Ureter (tissue), 1 donor: ENCODE results near the gene ROR2. TPM values are rescaled to one million over a fixed set of nuclear protein-coding genes. Genes with fewer than 3 reads are reported as not detected.
"Not testable (repeated sequence)": the region's sequence is repeated elsewhere in the genome, so short reads cannot be mapped to it uniquely, and the experiment has no call there.

Experiments
- DNase-seq: peaks from one replicate; pipeline ENCODE4 v3.0.0-alpha.2; 2020; ENCODE audit warnings: low spot score
- total RNA-seq: library from RNA; stranded (reverse); gene quantifications from one replicate; pipeline ENCODE4 v1.2.4, GENCODE V29; 2023
- donor health status: DM: yes; HTN: yes; CAD: no.

The ROR2 gene
- total RNA-seq, 1 donor from 2014 or later: 16.7 TPM

- no peak for DNase-seq
Observed at GRCh38 chr9:91577633-91578061, 372.4 kb downstream of the ROR2 start.

- DNase-seq: no peak
Observed at GRCh38 chr9:91572811-91573210, 377.2 kb downstream of the ROR2 start.

GRCh38 chr9:91572044-91572443, 378.0 kb downstream of the ROR2 start:
- DNase-seq: no peak

DNA sequence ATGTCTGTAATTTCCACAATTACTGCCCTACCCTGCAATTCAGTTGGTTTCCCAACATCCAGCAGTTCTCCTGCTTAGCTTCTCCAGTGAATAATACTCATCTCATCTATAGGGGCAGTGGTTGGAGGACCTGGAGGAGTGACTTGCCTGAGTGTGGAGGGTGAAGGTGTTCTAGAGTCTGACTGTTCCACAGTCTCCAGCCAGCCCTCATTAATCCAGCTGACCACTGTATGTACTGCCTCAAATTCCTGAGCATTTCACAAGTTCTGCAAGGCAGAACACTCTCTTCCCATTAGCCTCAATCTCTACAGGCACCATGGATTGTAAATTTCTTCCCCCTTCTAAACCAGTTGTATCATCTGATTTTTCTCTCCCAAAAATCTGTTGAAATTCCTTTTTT, 379.0 kb downstream of the ROR2 start:
- no peak for DNase-seq

DNA sequence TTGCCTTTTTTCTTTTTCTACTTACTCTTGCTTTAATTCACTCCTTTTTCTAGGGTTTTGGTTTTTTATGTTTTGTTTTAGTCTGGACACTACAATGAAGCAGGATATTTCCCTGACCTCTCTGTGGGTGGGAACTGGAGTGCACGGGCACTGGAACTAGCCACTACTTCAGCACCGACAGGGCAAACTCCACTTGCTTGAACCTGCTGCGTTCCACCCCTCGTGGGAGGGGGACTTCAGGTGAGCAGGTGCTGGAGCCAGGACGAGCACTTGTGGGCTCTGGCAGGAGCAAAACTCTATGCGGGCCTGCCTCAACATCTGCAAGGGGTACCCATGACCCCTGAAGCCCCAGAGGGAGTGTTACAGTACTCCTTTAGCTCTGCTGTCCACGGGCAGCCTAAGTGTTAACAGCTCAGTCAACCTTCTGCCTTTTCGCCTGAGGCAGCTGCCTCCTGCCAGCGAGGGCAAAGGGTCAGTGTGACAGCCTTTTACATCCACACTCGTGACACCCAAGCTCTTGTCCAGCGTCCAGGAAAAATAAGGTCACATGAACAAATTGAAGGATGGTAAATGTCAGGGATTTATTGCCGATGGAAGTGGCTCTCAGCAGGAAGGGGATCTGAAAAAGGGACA, 382.3 kb downstream of the ROR2 start:
- no peak for DNase-seq

- no peak for DNase-seq
Observed at GRCh38 chr9:91564081-91564670, 385.9 kb downstream of the ROR2 start.

DNA sequence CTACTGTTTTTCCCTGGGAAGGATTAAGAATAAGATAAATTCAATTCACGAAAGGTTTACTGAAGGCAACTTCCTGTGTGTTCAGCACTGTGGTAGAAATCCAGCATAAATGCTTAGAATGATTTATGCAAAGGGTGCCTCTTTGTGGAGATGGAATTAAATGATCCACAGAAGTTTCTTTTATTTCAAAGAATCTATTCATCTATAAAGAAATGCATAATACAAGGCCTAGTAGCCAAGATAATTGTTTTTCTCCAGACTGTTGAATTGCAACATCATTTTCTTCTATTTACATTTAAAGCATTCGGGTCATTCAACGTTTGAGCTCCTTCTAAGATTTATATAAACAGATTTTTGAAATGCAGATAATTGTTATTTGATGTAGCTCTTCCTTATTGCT, 387.6 kb downstream of the ROR2 start:
- no peak for DNase-seq

DNA sequence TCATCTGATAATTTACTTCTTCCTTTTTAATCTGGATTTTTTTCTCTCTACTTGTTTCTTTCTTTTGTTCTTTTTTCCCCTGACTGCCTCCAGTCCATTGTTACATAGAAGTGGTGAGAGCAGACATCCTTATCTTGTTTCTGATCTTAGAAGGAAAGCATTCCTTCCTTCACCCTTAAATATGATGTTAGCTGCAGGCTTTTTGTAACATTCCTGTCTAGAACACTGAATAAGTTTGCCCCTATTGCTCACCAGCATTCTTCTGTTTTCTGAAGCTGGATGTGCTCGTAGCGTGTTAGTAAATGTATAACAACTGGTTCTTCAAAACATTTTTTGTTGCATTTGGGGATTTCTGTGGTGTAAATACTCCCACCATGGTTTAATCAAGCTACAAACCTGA, 389.7 kb downstream of the ROR2 start:
- DNase-seq: no peak

- DNase-seq: no peak
Observed at GRCh38 chr9:91558879-91559278, 391.1 kb downstream of the ROR2 start.

GRCh38 chr9:91558395-91558794, 391.6 kb downstream of the ROR2 start:
- no peak for DNase-seq

DNA sequence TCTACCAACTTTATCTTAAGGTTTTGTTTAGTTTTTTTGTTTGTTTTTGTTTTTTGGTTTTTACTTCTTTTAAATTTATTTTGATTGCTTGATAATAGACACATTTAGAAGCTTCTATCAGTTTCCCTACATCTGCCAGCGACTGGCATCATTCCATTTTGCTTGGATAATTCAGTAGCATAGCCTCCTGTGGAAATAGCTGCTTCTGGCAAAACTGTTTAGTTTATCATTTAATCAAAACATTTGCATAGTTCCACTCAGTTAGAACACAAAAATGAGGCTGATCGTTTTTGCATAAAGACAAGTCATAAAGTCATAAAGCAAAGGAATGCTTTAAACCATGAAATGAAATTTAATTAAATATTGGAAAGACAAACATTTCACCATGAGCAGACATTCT, 392.7 kb downstream of the ROR2 start:
- no peak for DNase-seq

DNA sequence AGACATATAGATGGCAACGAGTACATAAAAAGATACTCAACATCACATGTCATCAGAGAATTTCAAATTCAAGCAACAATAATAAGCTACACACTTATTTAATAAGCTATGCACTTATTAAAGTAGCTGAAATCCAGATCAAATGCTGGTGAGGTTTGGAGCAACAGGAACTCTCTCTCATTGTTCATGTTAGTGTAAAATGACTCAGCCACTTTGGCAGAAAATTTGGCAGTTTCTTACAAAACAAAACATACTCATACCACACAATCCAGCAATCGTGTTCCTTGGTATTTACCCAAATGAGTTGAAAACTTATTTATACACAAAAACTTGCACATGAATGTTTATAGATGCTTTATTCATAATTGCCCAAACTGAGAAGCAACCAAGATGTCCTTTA, 394.9 kb downstream of the ROR2 start:
- DNase-seq: no peak

GRCh38 chr9:91549177-91549576, 400.9 kb downstream of the ROR2 start:
- DNase-seq: no peak

- no peak for DNase-seq
Observed at GRCh38 chr9:91547081-91547480, 402.9 kb downstream of the ROR2 start.

DNA sequence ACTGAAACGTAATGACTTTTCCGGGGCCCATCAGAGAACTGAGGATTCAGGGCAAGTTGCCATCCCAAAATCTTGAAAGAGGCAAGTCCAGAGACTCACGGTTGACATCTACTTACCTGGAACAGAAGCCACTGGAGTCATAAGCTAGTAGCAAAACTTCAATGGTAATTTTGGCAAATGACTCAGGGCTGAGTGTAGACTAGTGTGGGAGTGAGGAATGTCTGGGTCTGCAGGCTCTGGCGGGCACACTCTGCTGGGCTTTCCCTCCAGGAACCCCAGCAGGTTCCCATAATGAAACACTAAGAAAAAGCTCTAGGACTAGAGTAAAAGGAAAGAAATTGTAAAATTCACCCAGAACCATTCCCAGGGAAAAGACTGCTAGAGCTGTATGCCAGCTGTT, 403.5 kb downstream of the ROR2 start:
- DNase-seq: no peak

- DNase-seq: no peak
Observed at GRCh38 chr9:91541734-91542133, 408.3 kb downstream of the ROR2 start.

GRCh38 chr9:91540506-91540905, 409.5 kb downstream of the ROR2 start:
- DNase-seq: not testable (repeated sequence)

DNA sequence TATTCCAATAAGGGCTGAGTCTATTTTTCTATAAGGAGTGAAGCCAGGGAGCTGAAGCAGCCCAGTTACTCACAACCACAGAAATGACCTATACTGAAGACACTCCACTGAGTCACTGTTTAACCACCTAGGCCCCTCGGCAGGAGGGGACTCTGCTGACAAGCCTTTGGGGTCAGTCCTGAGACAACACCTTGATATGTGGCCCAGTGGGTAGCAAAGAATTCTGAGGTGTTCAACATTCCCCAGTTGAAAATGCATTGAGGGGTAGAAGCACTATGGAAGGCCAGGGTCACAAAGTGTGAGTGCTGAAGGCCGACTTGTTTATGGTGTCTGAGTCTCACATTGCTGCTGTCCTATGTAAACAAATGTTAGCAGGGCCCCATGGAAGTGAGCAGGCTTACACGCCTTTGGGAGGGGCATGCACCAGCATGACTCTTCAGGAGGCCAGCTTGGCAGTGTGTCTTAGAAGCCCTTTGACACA, 413.8 kb downstream of the ROR2 start:
- DNase-seq: no peak

DNA sequence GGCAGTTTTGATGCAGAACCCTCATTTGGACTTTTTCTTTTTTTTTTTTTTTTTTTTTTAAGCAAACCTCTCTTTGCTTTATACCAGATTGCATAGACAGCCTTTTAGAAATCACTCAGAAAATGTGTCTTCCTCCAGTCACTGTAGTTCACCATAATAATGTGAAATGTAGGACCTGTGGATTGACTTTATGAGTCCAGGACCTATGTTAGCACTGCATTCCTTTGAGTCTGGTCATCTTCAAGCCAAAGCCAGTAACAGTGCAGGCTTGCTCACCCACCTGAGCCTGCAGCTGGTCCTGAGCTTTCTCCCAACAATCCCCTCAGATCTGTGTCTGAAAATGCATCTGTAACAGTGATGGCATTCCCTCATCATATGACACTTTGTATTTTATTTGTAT, 415.7 kb downstream of the ROR2 start:
- DNase-seq: no peak

DNA sequence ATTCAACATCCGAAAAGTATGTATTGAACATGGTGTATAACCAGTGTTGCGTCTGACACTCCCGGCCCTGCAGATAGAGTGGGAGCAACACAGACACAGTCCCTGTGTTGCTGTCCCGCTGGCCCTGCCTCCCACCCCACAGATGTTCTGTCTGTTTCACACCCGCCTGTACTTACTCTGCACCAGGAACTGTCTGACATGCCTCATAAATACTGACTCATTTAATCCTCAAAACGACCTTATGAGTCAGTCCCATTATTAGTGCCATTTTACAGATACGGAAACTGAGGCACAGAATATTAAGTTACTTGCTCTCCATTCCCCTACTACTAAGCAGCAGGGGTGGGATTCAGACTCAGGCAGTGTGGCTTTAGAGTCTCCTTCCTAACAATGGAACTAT, 416.6 kb downstream of the ROR2 start:
- no peak for DNase-seq

- DNase-seq: no peak
Observed at GRCh38 chr9:91532325-91532724, 417.7 kb downstream of the ROR2 start.

GRCh38 chr9:91530829-91531228, 419.2 kb downstream of the ROR2 start:
- DNase-seq: no peak

DNA sequence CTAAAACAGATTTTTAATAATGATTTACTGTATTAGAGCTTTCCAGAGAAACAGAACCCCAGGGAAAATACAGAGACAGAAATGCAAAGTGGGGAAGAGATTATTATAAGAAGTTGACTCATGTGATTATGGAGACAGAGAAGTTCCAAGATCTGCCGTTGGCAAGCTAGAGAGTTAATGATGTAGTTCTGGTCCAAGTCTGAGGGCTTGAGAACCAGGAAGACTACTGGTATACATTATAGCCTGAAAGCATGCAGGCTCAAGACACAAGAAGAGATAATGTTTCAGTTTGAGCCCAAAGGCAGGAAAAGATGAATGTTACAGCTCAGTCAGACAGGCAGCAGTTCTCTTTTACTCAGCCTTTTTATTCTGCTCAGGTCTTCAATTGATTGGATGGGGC, 427.5 kb downstream of the ROR2 start:
- no peak for DNase-seq
